Measurements from ENCODE around the gene INSR.
"Not testable (repeated sequence)": the region's sequence is repeated elsewhere in the genome, so short reads cannot be mapped to it uniquely, and the experiment has no call there.

Gene INSR

GRCh38 chr19:7308327-7308726, 14.1 kb upstream of the INSR start:
- not testable (repeated sequence) for H3K27ac Mint-ChIP-seq; H3K4me1 Mint-ChIP-seq (ENCODE audit: low read depth); H3K27me3 Mint-ChIP-seq (ENCODE audit: low read depth); H3K4me3 Mint-ChIP-seq; H3K9me3 Mint-ChIP-seq; H3K36me3 Mint-ChIP-seq (ENCODE audit: low read depth)

- Mint-ChIP-seq H3K36me3 (ENCODE audit: low read depth) (no peaks in the 10 kb centered on the region), H3K27me3 (ENCODE audit: low read depth) (no peaks in the 10 kb centered on the region), H3K9me3 (no peaks in the 10 kb centered on the region), H3K27ac (no peak overlapping the region), H3K4me3 (no peak overlapping the region), H3K4me1 (ENCODE audit: low read depth) (no peaks in the 10 kb centered on the region)
Measured at GRCh38 chr19:7307590-7308218, 13.5 kb upstream of the INSR start.

GRCh38 chr19:7304200-7304599, 10.0 kb upstream of the INSR start:
- Mint-ChIP-seq H3K4me3 (no peak overlapping the region), H3K27ac (no peak overlapping the region), H3K9me3 (no peaks in the 10 kb centered on the region), H3K36me3 (ENCODE audit: low read depth) (no peaks in the 10 kb centered on the region), H3K4me1 (ENCODE audit: low read depth) (no peaks in the 10 kb centered on the region), H3K27me3 (ENCODE audit: low read depth) (no peaks in the 10 kb centered on the region)

GRCh38 chr19:7303470-7303869, 9.3 kb upstream of the INSR start:
- Mint-ChIP-seq H3K4me3 (no peak overlapping the region), H3K27me3 (ENCODE audit: low read depth) (no peaks in the 10 kb centered on the region), H3K9me3 (no peaks in the 10 kb centered on the region), H3K36me3 (ENCODE audit: low read depth) (no peaks in the 10 kb centered on the region), H3K27ac (no peak overlapping the region), H3K4me1 (ENCODE audit: low read depth) (no peaks in the 10 kb centered on the region)

GRCh38 chr19:7301525-7301924, 7.3 kb upstream of the INSR start:
- H3K4me3 Mint-ChIP-seq, result no peak overlapping the region
- H3K4me1 Mint-ChIP-seq (ENCODE audit: low read depth), result no peaks in the 10 kb centered on the region

GRCh38 chr19:7297742-7298141, 3.5 kb upstream of the INSR start:
- Mint-ChIP-seq H3K36me3 (ENCODE audit: low read depth) (no peaks in the 10 kb centered on the region), H3K9me3 (no peaks in the 10 kb centered on the region), H3K27me3 (ENCODE audit: low read depth) (peaks cover 24% of the 10 kb centered on the region), H3K4me1 (ENCODE audit: low read depth) (peaks cover 3% of the 10 kb centered on the region), H3K4me3 (no peak overlapping the region), H3K27ac (no peak overlapping the region)

More at GRCh38 chr19:7301525-7301924, 7.3 kb upstream of the INSR start:
- no peaks in the 10 kb centered on the region for H3K36me3 Mint-ChIP-seq (ENCODE audit: low read depth)
- H3K27me3 Mint-ChIP-seq (ENCODE audit: low read depth), result no peaks in the 10 kb centered on the region
- no peak overlapping the region for H3K27ac Mint-ChIP-seq
- H3K9me3 Mint-ChIP-seq, result no peaks in the 10 kb centered on the region

GRCh38 chr19:7295912-7296536, 1.8 kb upstream of the INSR start:
- Mint-ChIP-seq H3K4me1 (ENCODE audit: low read depth) (peaks cover 3% of the 10 kb centered on the region), H3K27me3 (ENCODE audit: low read depth) (peaks cover 36% of the 10 kb centered on the region), H3K4me3 (peak overlapping the region; percentile 46), H3K27ac (no peak overlapping the region), H3K36me3 (ENCODE audit: low read depth) (no peaks in the 10 kb centered on the region), H3K9me3 (no peaks in the 10 kb centered on the region)

GRCh38 chr19:7294558-7295212, 471 bp upstream of the INSR start:
- H3K4me3 Mint-ChIP-seq, result peak overlapping the region; percentile 44
- H3K9me3 Mint-ChIP-seq, result no peaks in the 10 kb centered on the region
- no peak overlapping the region for H3K27ac Mint-ChIP-seq
- H3K4me1 Mint-ChIP-seq (ENCODE audit: low read depth), result peaks cover 3% of the 10 kb centered on the region
- H3K27me3 Mint-ChIP-seq (ENCODE audit: low read depth), result peaks cover 36% of the 10 kb centered on the region
- H3K36me3 Mint-ChIP-seq (ENCODE audit: low read depth), result no peaks in the 10 kb centered on the region

GRCh38 chr19:7292950-7293761, 1.1 kb downstream of the INSR start:
- Mint-ChIP-seq H3K27me3 (ENCODE audit: low read depth) (peaks cover 41% of the 10 kb centered on the region), H3K27ac (no peak overlapping the region), H3K9me3 (no peaks in the 10 kb centered on the region), H3K36me3 (ENCODE audit: low read depth) (no peaks in the 10 kb centered on the region), H3K4me1 (ENCODE audit: low read depth) (peaks cover 3% of the 10 kb centered on the region), H3K4me3 (peak overlapping the region; percentile 18)

GRCh38 chr19:7292352-7292949, 1.8 kb downstream of the INSR start:
- H3K27ac Mint-ChIP-seq, result no peak overlapping the region
- H3K9me3 Mint-ChIP-seq, result no peaks in the 10 kb centered on the region
- H3K27me3 Mint-ChIP-seq (ENCODE audit: low read depth), result peaks cover 41% of the 10 kb centered on the region
- peaks cover 3% of the 10 kb centered on the region for H3K4me1 Mint-ChIP-seq (ENCODE audit: low read depth)
- peak overlapping the region; percentile 18 for H3K4me3 Mint-ChIP-seq
- no peaks in the 10 kb centered on the region for H3K36me3 Mint-ChIP-seq (ENCODE audit: low read depth)

- H3K27me3 Mint-ChIP-seq (ENCODE audit: low read depth), result peaks cover 23% of the 10 kb centered on the region
Measured at GRCh38 chr19:7288977-7289376, 5.2 kb downstream of the INSR start.

GRCh38 chr19:7288131-7288530, 6.1 kb downstream of the INSR start:
- H3K36me3 Mint-ChIP-seq (ENCODE audit: low read depth), result no peaks in the 10 kb centered on the region
- H3K4me3 Mint-ChIP-seq, result no peak overlapping the region
- no peak overlapping the region for H3K27ac Mint-ChIP-seq
- H3K27me3 Mint-ChIP-seq (ENCODE audit: low read depth), result peaks cover 21% of the 10 kb centered on the region
- no peaks in the 10 kb centered on the region for H3K9me3 Mint-ChIP-seq
- H3K4me1 Mint-ChIP-seq (ENCODE audit: low read depth), result no peaks in the 10 kb centered on the region

More at GRCh38 chr19:7288977-7289376, 5.2 kb downstream of the INSR start:
- no peaks in the 10 kb centered on the region for H3K4me1 Mint-ChIP-seq (ENCODE audit: low read depth)
- no peak overlapping the region for H3K27ac Mint-ChIP-seq
- H3K36me3 Mint-ChIP-seq (ENCODE audit: low read depth), result no peaks in the 10 kb centered on the region
- H3K9me3 Mint-ChIP-seq, result no peaks in the 10 kb centered on the region
- no peak overlapping the region for H3K4me3 Mint-ChIP-seq

- peaks cover 17% of the 10 kb centered on the region for H3K27me3 Mint-ChIP-seq (ENCODE audit: low read depth)
- H3K36me3 Mint-ChIP-seq (ENCODE audit: low read depth), result no peaks in the 10 kb centered on the region
- no peak overlapping the region for H3K27ac Mint-ChIP-seq
- H3K9me3 Mint-ChIP-seq, result no peaks in the 10 kb centered on the region
- no peak overlapping the region for H3K4me3 Mint-ChIP-seq
- H3K4me1 Mint-ChIP-seq (ENCODE audit: low read depth), result no peaks in the 10 kb centered on the region
Measured at GRCh38 chr19:7287722-7288121, 6.5 kb downstream of the INSR start.

GRCh38 chr19:7280940-7281666, 13.1 kb downstream of the INSR start:
- Mint-ChIP-seq H3K4me1 (ENCODE audit: low read depth) (no peaks in the 10 kb centered on the region), H3K9me3 (no peaks in the 10 kb centered on the region), H3K27me3 (ENCODE audit: low read depth) (no peaks in the 10 kb centered on the region), H3K4me3 (no peak overlapping the region), H3K27ac (no peak overlapping the region), H3K36me3 (ENCODE audit: low read depth) (no peaks in the 10 kb centered on the region)

All from T-helper 1 cell treated with Interleukin-12 subunit alpha and Interleukin-12 subunit beta and Interleukin-4 antibody, amounts not matched to agents 30 μg/mL and 1 μg/mL, for 36 hours (primary cell).